ENCODE measurements around the gene KIFC3.

- TF ChIP-seq CTCF (IDR thresholded peaks at IDR 0.05; ENCODE audit: low read depth, low read length, poor library complexity, severe bottlenecking) (no peak), EZH2phosphoT487 (IDR thresholded peaks at IDR 0.05; ENCODE audit: borderline replicate concordance, low read length) (no peak)
These were observed 23.6 kb downstream of the KIFC3 start for GRCh38 chr16:57778658-57779057.

Measured in DOHH2 (cell line).